Colonic mucosa (tissue), 4 donors: ENCODE data around the gene PTGR2. TPM values are rescaled to one million over a fixed set of nuclear protein-coding genes. Genes with fewer than 3 reads are reported as not detected.
"Not testable (repeated sequence)": the region's sequence is repeated elsewhere in the genome, so short reads cannot be mapped to it uniquely, and the experiment has no call there.

ENCODE experiments used
- DNase-seq: peaks from one replicate; pipeline ENCODE4 v3.0.0-alpha.2; 2020
- H3K27ac ChIP-seq: fragments of 200-600 bp; one replicate; pipeline ENCODE4 v1.8.0; 2021
- H3K27me3 ChIP-seq: fragments of 200-600 bp; one replicate; pipeline ENCODE4 v1.8.0; 2021
- H3K36me3 ChIP-seq: fragments of 200-600 bp; one replicate; pipeline ENCODE4 v1.8.0; 2021
- H3K4me1 ChIP-seq: fragments of 200-600 bp; one replicate; pipeline ENCODE4 v1.8.0; 2021; ENCODE audit warnings: mild to moderate bottlenecking
- H3K4me3 ChIP-seq: fragments of 200-600 bp; one replicate; pipeline ENCODE4 v1.8.0; 2021
- H3K9ac ChIP-seq, 2 donors: one replicate each; pipeline ENCODE4 v1.7.0; 2013; ENCODE audit warnings: control low read depth in 2 of 2, low read depth in 2 of 2, low read length in 2 of 2
- H3K9me3 ChIP-seq: fragments of 200-600 bp; one replicate; pipeline ENCODE4 v1.8.0; 2021
- intact Hi-C: fragments of 100-400 bp; cut with DNase I; formaldehyde crosslinking; loops from one replicate; pipeline ENCODE4 v1.14.1; 2022
- total RNA-seq, 2 donors: library from RNA; stranded (reverse); fragmentation: NEBNext Ultra II Directional in 1 of 2; extraction: Animal tissue kit (Norgen Biotek cat#: 25700) in 1 of 2; gene quantifications; one replicate each; pipeline ENCODE4 v1.2.1, GENCODE V29; 2021
- TF ChIP-seq, protein P1 (sequence below): fragments of 200-600 bp; IDR thresholded peaks from one replicate; pipeline ENCODE4 v1.8.0; 2022; ENCODE audit warnings: antibody characterized with exemption, mild to moderate bottlenecking
- donor health status: healthy.
- donor health status: DM: no; HTN: no; CAD: no.
- donor health status: DM: no; HTN: no; CAD: no.

PTGR2 gene
- total RNA-seq, 2 donors from 2014 or later: 8.8 to 20.9 TPM

DNA sequence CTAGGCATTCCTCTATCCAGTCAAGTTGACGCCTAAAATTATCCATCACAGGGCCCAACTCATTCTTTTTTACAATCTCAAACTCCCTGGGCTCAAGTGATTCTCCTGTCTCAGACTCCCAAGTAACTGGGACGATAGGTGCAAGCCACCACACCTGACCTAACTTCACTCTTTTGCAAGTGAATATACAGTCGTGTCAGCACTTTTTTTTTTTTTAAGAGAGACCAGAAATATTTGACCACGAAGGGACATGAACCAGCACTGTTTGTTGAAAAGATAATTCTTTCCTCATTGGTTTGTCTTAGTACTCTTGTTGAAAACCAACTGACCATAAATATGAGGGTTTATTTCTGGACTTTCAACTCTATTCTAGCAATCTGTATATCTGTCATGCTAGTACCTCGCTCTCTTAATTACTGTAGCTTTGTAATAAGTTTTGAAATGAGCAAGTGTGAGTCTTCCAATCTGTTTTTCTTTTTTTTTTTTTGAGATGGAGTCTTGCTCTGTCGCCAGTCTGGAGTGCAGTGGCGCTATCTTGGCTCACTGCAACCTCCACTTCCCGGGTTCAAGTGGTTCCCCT is 14.0 kb downstream of the PTGR2 start:
- no peak overlapping the region for H3K4me3 ChIP-seq
- H3K4me1 ChIP-seq: no peaks in the 10 kb centered on the region
- no peaks in the 10 kb centered on the region for H3K9me3 ChIP-seq
- no peaks in the 10 kb centered on the region for H3K36me3 ChIP-seq
- no peak overlapping the region for H3K9ac ChIP-seq
- no peak for DNase-seq
- TF ChIP-seq, protein P1, sequence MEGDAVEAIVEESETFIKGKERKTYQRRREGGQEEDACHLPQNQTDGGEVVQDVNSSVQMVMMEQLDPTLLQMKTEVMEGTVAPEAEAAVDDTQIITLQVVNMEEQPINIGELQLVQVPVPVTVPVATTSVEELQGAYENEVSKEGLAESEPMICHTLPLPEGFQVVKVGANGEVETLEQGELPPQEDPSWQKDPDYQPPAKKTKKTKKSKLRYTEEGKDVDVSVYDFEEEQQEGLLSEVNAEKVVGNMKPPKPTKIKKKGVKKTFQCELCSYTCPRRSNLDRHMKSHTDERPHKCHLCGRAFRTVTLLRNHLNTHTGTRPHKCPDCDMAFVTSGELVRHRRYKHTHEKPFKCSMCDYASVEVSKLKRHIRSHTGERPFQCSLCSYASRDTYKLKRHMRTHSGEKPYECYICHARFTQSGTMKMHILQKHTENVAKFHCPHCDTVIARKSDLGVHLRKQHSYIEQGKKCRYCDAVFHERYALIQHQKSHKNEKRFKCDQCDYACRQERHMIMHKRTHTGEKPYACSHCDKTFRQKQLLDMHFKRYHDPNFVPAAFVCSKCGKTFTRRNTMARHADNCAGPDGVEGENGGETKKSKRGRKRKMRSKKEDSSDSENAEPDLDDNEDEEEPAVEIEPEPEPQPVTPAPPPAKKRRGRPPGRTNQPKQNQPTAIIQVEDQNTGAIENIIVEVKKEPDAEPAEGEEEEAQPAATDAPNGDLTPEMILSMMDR: no peak
- H3K27ac ChIP-seq: no peak overlapping the region
- no peaks in the 10 kb centered on the region for H3K27me3 ChIP-seq
- intact Hi-C loops: no loop called here

DNA sequence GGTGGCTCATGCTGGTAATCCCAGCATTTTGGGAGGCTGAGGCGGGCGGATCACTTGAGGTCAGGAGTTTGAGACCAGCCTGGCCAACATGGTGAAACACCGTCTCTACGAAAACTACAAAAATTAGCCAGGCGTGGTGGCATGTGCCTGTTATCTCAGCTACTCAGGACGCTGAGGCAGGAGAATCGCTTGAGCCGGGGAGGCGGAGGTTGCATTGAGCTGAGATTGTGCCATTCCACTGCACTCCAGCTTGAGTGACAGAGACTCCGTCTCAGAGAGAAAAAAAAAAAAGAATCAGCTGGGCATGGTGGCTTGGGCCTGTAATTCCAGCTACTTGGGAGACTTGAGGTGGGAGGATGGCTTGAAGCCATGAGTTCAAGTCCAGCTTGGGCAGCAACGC is 18.1 kb downstream of the PTGR2 start:
- H3K27ac ChIP-seq, H3K9me3 ChIP-seq, H3K4me3 ChIP-seq, H3K4me1 ChIP-seq, intact Hi-C loops, H3K36me3 ChIP-seq, H3K9ac ChIP-seq, DNase-seq, H3K27me3 ChIP-seq: not testable (repeated sequence)

DNA sequence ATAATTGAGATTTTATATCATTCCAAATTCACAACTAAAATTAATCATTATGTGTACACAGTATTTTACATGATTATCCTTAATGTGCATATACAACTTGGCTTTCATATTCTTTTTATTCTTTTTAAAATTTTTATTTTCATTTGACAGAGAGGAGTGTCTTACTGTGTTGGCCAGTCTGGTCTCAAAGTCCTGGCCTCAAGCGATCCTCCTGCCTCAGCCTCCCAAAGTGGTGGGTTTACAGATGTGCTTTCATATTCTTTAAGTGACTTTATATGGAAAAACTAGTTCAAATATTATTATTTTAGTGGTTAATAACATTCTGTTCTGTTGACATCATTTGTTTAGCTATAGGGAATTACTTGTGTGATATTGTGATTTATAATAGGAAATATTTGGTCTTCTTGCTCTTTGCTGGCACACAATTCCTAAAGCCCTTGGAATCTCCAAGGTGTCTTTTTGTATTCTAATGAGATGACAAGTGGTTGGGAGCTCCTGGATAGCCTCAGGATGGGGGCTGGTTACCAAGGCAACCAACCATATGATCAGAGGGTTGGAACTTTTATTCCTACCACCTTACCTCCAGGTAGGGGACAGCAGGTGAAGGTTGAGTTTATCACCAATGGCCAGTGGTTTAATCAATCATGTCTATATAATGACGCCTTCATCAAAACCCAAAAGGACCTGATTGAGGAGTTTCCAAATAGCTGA is 19.0 kb downstream of the PTGR2 start:
- TF ChIP-seq, protein P1: no peak
- no peaks in the 10 kb centered on the region for H3K36me3 ChIP-seq
- H3K9ac ChIP-seq: no peak overlapping the region
- H3K4me3 ChIP-seq: no peak overlapping the region
- H3K9me3 ChIP-seq: no peaks in the 10 kb centered on the region
- intact Hi-C loops: no loop called here
- H3K4me1 ChIP-seq: no peaks in the 10 kb centered on the region
- no peaks in the 10 kb centered on the region for H3K27me3 ChIP-seq
- DNase-seq: no peak
- no peak overlapping the region for H3K27ac ChIP-seq

DNA sequence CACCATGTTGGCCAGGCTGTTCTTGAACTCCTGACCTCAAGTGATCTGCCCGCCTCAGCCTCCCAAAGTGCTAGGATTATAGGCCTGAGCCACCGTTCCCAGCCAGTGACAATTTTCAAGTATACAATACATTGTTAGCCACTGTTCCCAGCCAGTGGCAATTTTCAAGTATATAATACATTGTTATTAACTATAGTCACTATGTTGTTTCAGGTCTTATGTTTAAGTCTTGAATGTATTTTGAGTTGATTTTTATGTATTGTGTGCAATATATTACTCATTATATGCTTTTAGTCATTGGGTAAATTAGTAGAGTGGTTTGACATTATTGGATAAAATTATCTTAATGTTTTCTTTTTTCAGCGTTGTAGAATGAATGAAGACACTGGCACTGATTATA is 22.0 kb downstream of the PTGR2 start:
- DNase-seq: no peak
- Histone ChIP-seq H3K4me3 (no peak overlapping the region), H3K27me3 (no peaks in the 10 kb centered on the region), H3K9ac (no peak overlapping the region), H3K4me1 (no peaks in the 10 kb centered on the region), H3K27ac (no peak overlapping the region), H3K9me3 (no peaks in the 10 kb centered on the region), H3K36me3 (no peaks in the 10 kb centered on the region)
- intact Hi-C loops: no loop called here
- TF ChIP-seq, protein P1: no peak

DNA sequence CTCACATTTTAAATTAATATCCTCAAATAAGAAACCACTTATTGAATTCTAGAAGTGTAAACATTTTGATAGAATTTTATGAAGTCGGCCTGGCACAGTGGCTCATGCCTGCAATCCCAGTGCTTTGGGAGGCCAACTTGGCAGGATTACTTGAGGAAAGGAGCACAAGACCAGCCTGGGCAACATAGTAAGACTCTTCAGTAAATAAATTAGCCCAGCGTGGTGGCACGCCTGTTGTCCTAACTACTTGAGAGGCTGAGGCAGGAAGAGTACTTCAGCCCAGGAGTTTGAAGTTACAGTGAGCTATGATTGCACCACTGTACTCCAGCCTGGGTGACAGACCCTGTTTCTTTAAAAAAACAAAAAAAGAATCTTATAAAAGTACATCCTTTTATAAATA is 26.2 kb downstream of the PTGR2 start:
- Histone ChIP-seq H3K4me3 (no peak overlapping the region), H3K27me3 (no peaks in the 10 kb centered on the region), H3K27ac (no peak overlapping the region), H3K9ac (no peak overlapping the region), H3K9me3 (no peaks in the 10 kb centered on the region), H3K4me1 (no peaks in the 10 kb centered on the region), H3K36me3 (no peaks in the 10 kb centered on the region)
- TF ChIP-seq, protein P1: no peak
- DNase-seq: no peak
- intact Hi-C loops: no loop called here

DNA sequence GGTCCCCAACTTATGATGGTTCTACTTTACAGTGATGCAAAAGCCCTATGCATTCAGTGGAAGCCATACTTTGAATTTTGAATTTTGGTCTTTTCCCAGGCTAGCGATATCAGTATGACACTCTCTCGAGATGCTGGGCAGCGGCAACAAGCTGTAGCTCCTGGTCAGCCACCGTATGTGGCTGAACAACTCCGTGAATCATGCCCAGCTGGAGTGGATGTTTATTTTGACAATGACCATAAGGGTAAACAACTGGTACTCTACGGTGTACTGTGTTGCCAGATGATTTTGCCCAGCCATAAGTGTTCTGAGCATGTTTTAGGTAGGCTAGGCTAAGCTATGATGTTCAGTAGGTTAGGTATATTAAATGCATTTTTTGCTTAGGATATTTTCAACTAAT is 26.8 kb downstream of the PTGR2 start:
- Histone ChIP-seq H3K4me1 (no peaks in the 10 kb centered on the region), H3K27ac (no peak overlapping the region), H3K27me3 (no peaks in the 10 kb centered on the region), H3K4me3 (no peak overlapping the region), H3K9ac (no peak overlapping the region), H3K36me3 (no peaks in the 10 kb centered on the region), H3K9me3 (no peaks in the 10 kb centered on the region)
- intact Hi-C loops: no loop called here
- TF ChIP-seq, protein P1: no peak
- no peak for DNase-seq
